ENCODE data around the gene DAB2IP.

- TF ChIP-seq ZBTB33 (IDR thresholded peaks at IDR 0.05; ENCODE audit: extremely low read depth, insufficient replicate concordance, low read length) (no peak), CTCF (IDR thresholded peaks at IDR 0.05 in 2 of 3, conservative IDR thresholded peaks at IDR 0.05 in 1 of 3; ENCODE audit: borderline replicate concordance in 1 of 3, insufficient read depth in 1 of 3, low read depth in 2 of 3, low read length in 2 of 3) (no peak), EGR1 (IDR thresholded peaks at IDR 0.05; ENCODE audit: low read depth) (no peak), REST (IDR thresholded peaks at IDR 0.05; ENCODE audit: low read depth) (no peak), POLR2A (IDR thresholded peaks at IDR 0.05; ENCODE audit: borderline replicate concordance, extremely low read depth, insufficient read depth, insufficient read length) (no peak), MAX (IDR thresholded peaks at IDR 0.05) (no peak), CEBPB (IDR thresholded peaks at IDR 0.05; ENCODE audit: low read depth) (no peak), EZH2 (IDR thresholded peaks at IDR 0.05) (no peak), EZH2phosphoT487 (IDR thresholded peaks at IDR 0.05; ENCODE audit: borderline replicate concordance) (no peak), ZFX (IDR thresholded peaks at IDR 0.05) (no peak), POLR2AphosphoS5 (IDR thresholded peaks at IDR 0.05; ENCODE audit: low read depth, low read length) (no peak)
These were observed 76.0 kb downstream of the DAB2IP start for GRCh38 chr9:121727295-121728020.

Measured in HCT116 (cell line).